MM.1S (cell line): ENCODE measurements around the gene VENTX.

Experiments
- CTCF ChIP-seq: fragments of 300-600 bp; sonication (generic); IDR thresholded peaks from 2 replicates; pipeline ENCODE4 v1.5.1; 2016; ENCODE audit warnings: antibody characterized with exemption, low read length, mixed read lengths
- EZH2phosphoT487 ChIP-seq: fragments of 300-600 bp; sonication (generic); IDR thresholded peaks from 2 replicates; pipeline ENCODE4 v1.6.1; 2018; ENCODE audit warnings: antibody characterized with exemption, low read length

GRCh38 chr10:133227256-133227655 lies 10.4 kb upstream of the VENTX start:
- no peak for TF ChIP-seq CTCF
- TF ChIP-seq EZH2phosphoT487, result no peak
